Measurements from ENCODE around the gene KCNAB3.

Gene KCNAB3

GRCh38 chr17:7883781-7884386 is 45.8 kb downstream of the KCNAB3 start:
- peak overlapping the region; percentile 55 for H3K4me3 ChIP-seq (ENCODE audit: low read length)
- DNase-seq (ENCODE audit: low read depth, low spot score): no peak

GRCh38 chr17:7882629-7883028 is 47.0 kb downstream of the KCNAB3 start:
- DNase-seq (ENCODE audit: low read depth, low spot score): no peak
- H3K4me3 ChIP-seq (ENCODE audit: low read length): no peak overlapping the region

DNA sequence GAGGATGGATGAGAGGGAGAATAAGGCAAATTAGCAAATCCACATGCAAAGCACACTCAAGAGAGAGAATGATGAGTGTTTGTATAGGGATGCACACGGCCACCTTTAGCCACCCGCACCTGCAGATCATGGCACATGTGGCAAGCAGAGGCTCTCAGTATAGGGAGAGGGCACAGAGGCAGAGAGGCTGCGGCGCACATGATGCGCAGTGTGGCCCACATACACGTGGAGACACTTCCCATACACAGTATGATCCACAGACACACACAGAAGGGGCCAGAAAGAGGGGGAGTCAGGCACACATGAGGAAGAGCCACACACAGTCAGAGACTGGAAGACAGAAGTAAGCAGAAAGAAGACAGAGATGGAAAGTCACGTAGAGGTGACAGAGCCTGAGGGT is 47.6 kb downstream of the KCNAB3 start:
- DNase-seq (ENCODE audit: low read depth, low spot score): no peak
- H3K4me3 ChIP-seq (ENCODE audit: low read length): no peak overlapping the region

DNA sequence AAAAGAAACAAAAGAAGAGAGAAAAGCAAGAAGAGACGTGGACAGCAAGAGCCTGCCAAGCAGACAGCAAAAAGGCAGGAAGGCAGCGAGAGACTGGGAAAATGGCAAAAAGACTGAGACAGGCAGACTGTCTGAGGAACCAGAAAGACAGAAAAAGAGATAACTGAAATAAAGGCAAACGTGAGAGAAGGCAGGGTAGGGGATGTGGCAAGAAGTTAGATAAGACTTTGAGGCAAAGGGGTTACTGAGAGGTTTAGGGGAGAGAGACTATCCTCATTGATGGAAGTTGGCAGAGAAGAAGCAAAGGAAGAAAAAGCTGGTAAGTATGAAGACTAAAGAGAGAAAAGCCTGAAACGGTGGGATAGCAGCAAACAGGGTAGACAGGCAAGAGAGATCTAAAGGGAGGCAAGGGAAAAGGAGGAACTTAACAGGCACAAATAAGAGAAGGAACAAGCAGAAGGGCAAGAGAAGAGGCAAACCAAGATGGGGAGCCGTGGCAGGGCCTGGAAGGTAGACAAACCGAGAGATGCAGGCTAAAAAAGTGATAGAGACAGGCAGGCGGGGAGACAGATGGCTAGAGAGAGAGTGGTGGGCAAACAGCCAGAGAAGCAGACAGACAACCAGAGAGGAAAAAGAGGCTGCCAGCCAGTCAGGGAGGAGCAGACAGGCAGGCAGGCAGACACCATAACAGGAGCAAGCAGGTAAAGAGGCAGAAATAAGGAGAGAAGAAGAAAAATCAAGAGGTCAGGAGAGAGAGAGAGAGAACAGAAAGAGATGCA is 48.2 kb downstream of the KCNAB3 start:
- no peak for DNase-seq (ENCODE audit: low read depth, low spot score)
- no peak overlapping the region for H3K4me3 ChIP-seq (ENCODE audit: low read length)

DNA sequence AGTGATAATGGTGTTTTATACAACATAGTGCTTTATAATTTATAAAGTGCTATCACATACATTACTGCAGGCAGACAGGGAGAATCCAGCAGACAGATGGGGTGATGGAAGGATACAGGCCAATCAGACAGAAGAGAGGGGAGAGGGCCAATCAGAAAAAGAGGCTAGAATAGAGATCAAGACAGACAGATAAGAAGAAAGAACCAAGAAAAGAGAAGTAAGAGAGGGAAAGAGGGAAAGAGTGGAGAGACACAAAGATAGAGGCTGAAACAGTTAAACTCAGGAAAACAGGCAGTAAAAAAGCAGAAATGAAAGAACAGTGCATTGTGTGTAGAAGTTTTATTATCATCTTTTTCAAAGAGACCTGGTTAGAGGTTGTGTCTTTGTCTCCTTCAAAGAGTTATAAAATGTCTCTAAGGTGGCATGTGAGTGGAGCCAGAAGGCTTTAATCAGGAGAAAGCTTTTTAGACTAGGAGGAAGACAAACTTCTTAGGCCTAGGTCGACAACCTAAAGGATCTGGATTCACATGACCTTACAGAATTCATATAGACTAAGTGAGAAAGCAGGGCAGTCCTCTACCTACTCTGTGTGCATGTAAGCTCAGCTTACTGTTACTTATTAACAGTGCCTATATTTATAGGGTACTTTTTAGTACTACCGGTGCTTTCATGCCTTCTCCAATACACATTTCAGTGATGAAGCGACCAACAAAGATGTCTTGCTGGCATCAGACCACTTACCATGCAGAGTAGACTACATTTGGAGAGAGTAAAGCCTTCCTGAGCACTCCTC is 49.4 kb downstream of the KCNAB3 start:
- H3K4me3 ChIP-seq (ENCODE audit: low read length): no peak overlapping the region
- DNase-seq (ENCODE audit: low read depth, low spot score): no peak

DNA sequence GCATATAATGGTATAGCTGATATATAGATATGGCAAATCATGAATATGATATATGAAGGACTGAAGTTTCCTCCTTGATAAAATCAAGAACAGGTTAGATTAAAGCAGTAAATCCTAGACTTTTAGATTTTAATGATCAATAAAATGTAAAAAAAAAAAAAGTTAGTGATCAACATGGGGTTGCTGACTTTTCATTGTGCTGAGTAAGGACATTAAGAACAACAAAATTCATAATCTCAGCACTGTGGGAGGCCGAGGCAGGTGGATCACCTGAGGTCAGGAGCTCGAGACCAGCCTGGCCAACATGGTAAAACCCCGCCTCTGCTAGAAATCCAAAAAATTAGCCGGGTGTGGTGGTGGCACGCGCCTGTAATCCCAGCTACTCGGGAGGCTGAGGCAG is 51.4 kb downstream of the KCNAB3 start:
- H3K4me3 ChIP-seq (ENCODE audit: low read length): no peak overlapping the region
- DNase-seq (ENCODE audit: low read depth, low spot score): no peak

- no peak overlapping the region for H3K4me3 ChIP-seq (ENCODE audit: low read length)
- DNase-seq (ENCODE audit: low read depth, low spot score): no peak
These were observed 53.8 kb downstream of the KCNAB3 start for GRCh38 chr17:7875804-7876370.

DNA sequence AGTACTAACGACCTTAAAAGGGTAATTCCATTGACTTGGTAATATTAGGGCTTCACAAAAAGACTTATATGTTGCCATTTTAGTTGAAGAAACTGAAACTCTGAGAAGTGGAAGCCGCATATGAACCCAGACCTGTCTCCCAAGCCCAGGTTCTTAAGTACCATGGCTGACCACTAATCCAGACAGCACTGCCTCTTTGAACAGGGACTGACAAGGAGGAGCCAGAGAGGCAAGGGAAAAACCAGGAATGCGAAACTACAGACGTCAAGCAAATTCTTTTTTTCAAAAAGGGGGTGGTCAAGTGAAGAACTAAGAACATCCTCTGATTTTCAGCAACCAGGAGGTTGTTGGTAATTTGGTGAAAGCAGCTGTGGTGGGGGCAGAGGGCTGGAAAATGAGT is 56.6 kb downstream of the KCNAB3 start:
- no peak overlapping the region for H3K4me3 ChIP-seq (ENCODE audit: low read length)
- no peak for DNase-seq (ENCODE audit: low read depth, low spot score)
